B cell (primary cell): ENCODE results near the gene CDHR5. TPM values are rescaled to one million over a fixed set of nuclear protein-coding genes. Genes with fewer than 3 reads are reported as not detected.

Experiments used
- ATAC-seq: fragments of 200-7000 bp; cut with Tn5 transposase; one replicate; pipeline ENCODE4 v1.10.0; 2021; ENCODE audit warnings: low read depth, mild to moderate bottlenecking, moderate number of reproducible peaks, moderate library complexity
- CTCF ChIA-PET: fragments of 350-600 bp; sonication (Branson Sonifier 250); formaldehyde crosslinking; loops from one replicate; lab custom pipeline; 2021; ENCODE audit warnings: antibody characterized with exemption, inconsistent platforms; lab: Charles Lee
- POLR2A ChIA-PET: fragments of 350-600 bp; sonication (Branson Sonifier 250); formaldehyde crosslinking; loops from one replicate; lab custom pipeline; 2021; ENCODE audit warnings: antibody characterized with exemption; lab: Charles Lee
- DNase-seq: peaks from one replicate; pipeline ENCODE4 v3.0.0; 2013
- H2AFZ ChIP-seq: 2 replicates; pipeline ENCODE4 v1.6.1; 2012; ENCODE audit warnings: mild to moderate bottlenecking, low read depth, low read length; ENCODE audit not compliant: insufficient read depth, poor library complexity, severe bottlenecking
- H3K27ac ChIP-seq, 2 donors: 1 replicate in 1 of 2; 2 replicates in 1 of 2; pipeline ENCODE4 v1.5.1; 2012 to 2013; ENCODE audit warnings: low read length in 2 of 2, mild to moderate bottlenecking in 2 of 2, moderate library complexity in 1 of 2
- H3K27me3 ChIP-seq, 4 experiments: fragments of 200-600 bp in 1 of 4; sonication (generic) in 1 of 4; replicated peaks in 1 of 4; 1 replicate in 2 of 4; 2 replicates in 2 of 4; pipeline versions ENCODE4 v1.6.1 to v1.7.0; 2013 to 2016; ENCODE audit warnings: low read length in 3 of 4, mild to moderate bottlenecking in 2 of 4, mixed read lengths in 1 of 4, moderate library complexity in 1 of 4; ENCODE audit not compliant: insufficient read depth in 4 of 4, control insufficient read depth in 3 of 4; ENCODE audit errors: control extremely low read depth in 1 of 4
- H3K36me3 ChIP-seq, 2 experiments: replicated peaks in 1 of 2; 1 replicate in 1 of 2; 2 replicates in 1 of 2; pipeline versions ENCODE4 v1.6.1 to v1.7.1; 2013; ENCODE audit warnings: low read length in 1 of 2; ENCODE audit not compliant: insufficient read depth in 2 of 2, control insufficient read depth in 1 of 2; ENCODE audit errors: control extremely low read depth in 1 of 2, extremely low read depth in 1 of 2
- H3K4me1 ChIP-seq, 2 donors: fragments of 200-600 bp in 1 of 2; sonication (generic) in 1 of 2; 1 replicate in 1 of 2; 2 replicates in 1 of 2; pipeline versions ENCODE4 v1.5.1 to v1.6.1; 2013 to 2017; ENCODE audit warnings: low read length in 2 of 2; ENCODE audit not compliant: control insufficient read depth in 2 of 2, insufficient read depth in 2 of 2
- H3K4me2 ChIP-seq: replicated peaks from 2 replicates; pipeline ENCODE3; 2012; ENCODE audit warnings: mild to moderate bottlenecking, low read depth, low read length; ENCODE audit not compliant: poor library complexity, severe bottlenecking
- H3K4me3 ChIP-seq, 5 experiments: fragments of 200-600 bp in 1 of 5; sonication (generic) in 1 of 5; 1 replicate in 3 of 5; 2 replicates in 2 of 5; pipeline versions ENCODE4 v1.5.1 to v1.7.0; 2011 to 2016; ENCODE audit warnings: low read length in 4 of 5, mild to moderate bottlenecking in 4 of 5, low read depth in 2 of 5, control low read depth in 1 of 5, moderate library complexity in 1 of 5; ENCODE audit not compliant: insufficient read depth in 1 of 5; ENCODE audit errors: control extremely low read depth in 1 of 5, extremely low read depth in 1 of 5
- H3K79me2 ChIP-seq: fragments of 200-600 bp; sonication (generic); one replicate; pipeline ENCODE4 v1.6.0; 2016; ENCODE audit warnings: low read length; ENCODE audit not compliant: control insufficient read depth, insufficient read depth
- H3K9ac ChIP-seq: fragments of 200-600 bp; sonication (generic); 2 replicates; pipeline ENCODE4 v1.6.1; 2017; ENCODE audit warnings: mild to moderate bottlenecking, low read length, moderate library complexity
- H3K9me3 ChIP-seq, 3 donors: one replicate each; pipeline versions ENCODE4 v1.6.1 to v1.7.1; 2013; ENCODE audit warnings: low read length in 2 of 3; ENCODE audit not compliant: control insufficient read depth in 2 of 3, insufficient read depth in 1 of 3; ENCODE audit errors: control extremely low read depth in 1 of 3
- H4K20me1 ChIP-seq: 2 replicates; pipeline ENCODE4 v1.6.0; 2012; ENCODE audit warnings: mild to moderate bottlenecking, low read length; ENCODE audit not compliant: insufficient read depth, control insufficient read depth, poor library complexity, severe bottlenecking
- H3K27ac Mint-ChIP-seq: one replicate; pipeline ENCODE4 v1.8.0; 2021; ENCODE audit warnings: mixed read lengths
- H3K27me3 Mint-ChIP-seq: one replicate; pipeline ENCODE4 v1.8.0; 2021; ENCODE audit warnings: mixed read lengths
- H3K4me1 Mint-ChIP-seq: one replicate; pipeline ENCODE4 v1.8.0; 2021; ENCODE audit warnings: mixed read lengths
- H3K4me3 Mint-ChIP-seq: one replicate; pipeline ENCODE4 v1.8.0; 2021; ENCODE audit warnings: mixed read lengths
- H3K9me3 Mint-ChIP-seq: one replicate; pipeline ENCODE4 v1.8.0; 2022; ENCODE audit warnings: mixed read lengths; ENCODE audit not compliant: insufficient read depth
- CTCF ChIP-seq: fragments of 200-600 bp; IDR thresholded peaks from one replicate; pipeline ENCODE4 v1.8.0; 2022; ENCODE audit warnings: antibody characterized with exemption, mild to moderate bottlenecking
- EZH2 ChIP-seq: IDR thresholded peaks from 2 replicates; pipeline ENCODE4 v1.6.1; 2012; ENCODE audit warnings: borderline replicate concordance, low read depth, mild to moderate bottlenecking, moderate library complexity, low read length; ENCODE audit not compliant: insufficient read depth, poor library complexity, severe bottlenecking
- WGBS: methylation state at CpG from one replicate; pipeline ENCODE4 v1.1.5; 2013; ENCODE audit warnings: missing lambda C conversion rate; ENCODE audit not compliant: insufficient coverage; 5-methylcytosine and 5-hydroxymethylcytosine counted together
- intact Hi-C: fragments of 100-400 bp; cut with micrococcal nuclease; formaldehyde crosslinking; loops from one replicate; pipeline ENCODE4 v1.10.0; 2022
- polyA plus RNA-seq: library from polyadenylated mRNA; depleted of rRNA; stranded (reverse); fragments of >200 nt; gene quantifications from 2 replicates; pipeline ENCODE4 v1.2.3, GENCODE V29; 2012
- total RNA-seq, 2 donors: library from RNA; stranded (reverse); fragments of 120-200 nt in 1 of 2; gene quantifications; 1 replicate in 1 of 2; 2 replicates in 1 of 2; pipeline versions ENCODE4 v1.2.3 to v1.2.4, GENCODE V29; 2013 to 2022

Gene CDHR5
- total and polyA plus RNA-seq, 2 donors (not counting 1 experiment from before 2014, with no cell fraction given), result 0.09 TPM; not detected in 1

DNA sequence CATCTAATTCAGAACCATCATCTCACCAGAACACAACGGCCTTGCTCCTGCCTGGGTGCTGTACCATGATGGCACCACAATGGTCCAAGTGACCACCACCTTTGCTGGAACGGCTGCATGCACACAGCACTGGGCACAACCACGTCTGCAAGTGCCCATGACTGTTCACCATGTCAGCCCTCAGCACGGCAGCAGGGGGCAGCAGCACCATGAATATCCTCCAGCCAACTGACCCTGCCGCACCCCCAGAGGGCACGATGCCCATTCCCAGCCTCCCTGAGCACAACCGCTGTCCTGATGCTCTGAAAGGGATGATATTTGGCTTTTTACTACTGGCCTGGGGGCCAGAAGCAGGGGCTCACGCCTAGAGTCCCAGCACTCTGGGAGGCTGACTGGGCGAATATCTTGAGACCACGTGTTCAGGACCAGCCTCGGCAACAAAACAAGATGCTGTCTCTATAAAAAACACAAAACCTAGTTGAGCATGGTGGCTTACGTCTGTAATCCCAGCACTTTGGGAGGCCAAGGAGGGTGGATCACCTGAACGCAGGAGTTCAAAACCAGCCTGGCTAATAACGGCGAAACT lies 38.0 kb upstream of the CDHR5 start:
- DNase-seq (peak; percentile 66), ATAC-seq (peak; percentile 80)
- 67% methylated on average over 12 of the region's 15 CpGs for WGBS
- no peaks in the 10 kb centered on the region for H3K27me3 Mint-ChIP-seq
- H3K9ac ChIP-seq, result no peak overlapping the region
- peaks cover 18% of the 10 kb centered on the region for H3K79me2 ChIP-seq
- H3K27ac ChIP-seq, result no peak overlapping the region
- no peaks in the 10 kb centered on the region for H3K27me3 ChIP-seq
- H2AFZ ChIP-seq, result no peak overlapping the region
- intact Hi-C loops, result loop anchor here (1.0 kb wide), 1 partner anchor 66 kb away; no protein-coding TSS in a partner anchor
- no peaks in the 10 kb centered on the region for H3K9me3 ChIP-seq
- ChIA-PET CTCF (interaction anchor here (0.7 to 8.7 kb wide), 7 partner anchors 12 to 102 kb away, joined by 3 to 104 read pairs (median 4); no protein-coding TSS in a partner anchor), POLR2A (no interaction called here)
- no peak overlapping the region for H3K4me2 ChIP-seq
- H3K9me3 Mint-ChIP-seq, result no peaks in the 10 kb centered on the region
- H3K36me3 ChIP-seq, result peaks cover 0 to 22% of the 10 kb centered on the region in 2 experiments
- no peak overlapping the region for H3K4me3 Mint-ChIP-seq
- no peak overlapping the region for H3K4me3 ChIP-seq
- TF ChIP-seq EZH2, result no peak
- peak; percentile 75 for TF ChIP-seq CTCF
- no peaks in the 10 kb centered on the region for H3K4me1 ChIP-seq
- peaks cover 15% of the 10 kb centered on the region for H4K20me1 ChIP-seq
- peaks cover 3% of the 10 kb centered on the region for H3K4me1 Mint-ChIP-seq
- no peak overlapping the region for H3K27ac Mint-ChIP-seq

GRCh38 chr11:660681-661444 lies 36.1 kb upstream of the CDHR5 start:
- Histone ChIP-seq H3K9me3 (no peaks in the 10 kb centered on the region), H3K9ac (no peak overlapping the region), H3K27me3 (no peaks in the 10 kb centered on the region), H4K20me1 (peaks cover 15% of the 10 kb centered on the region), H3K27ac (no peak overlapping the region), H3K36me3 (peaks cover 0 to 22% of the 10 kb centered on the region in 2 experiments), H3K4me3 (no peak overlapping the region), H3K4me2 (no peak overlapping the region), H3K4me1 (no peaks in the 10 kb centered on the region), H3K79me2 (peaks cover 22% of the 10 kb centered on the region), H2AFZ (no peak overlapping the region)
- ChIA-PET CTCF (interaction anchor here (0.6 to 8.7 kb wide), 6 partner anchors 9 to 99 kb away, joined by 3 to 104 read pairs (median 4); no protein-coding TSS in a partner anchor), POLR2A (no interaction called here)
- Mint-ChIP-seq H3K4me1 (peaks cover 3% of the 10 kb centered on the region), H3K4me3 (no peak overlapping the region), H3K27me3 (no peaks in the 10 kb centered on the region), H3K9me3 (no peaks in the 10 kb centered on the region), H3K27ac (no peak overlapping the region)
- no peak for DNase-seq
- intact Hi-C loops, result no loop called here
- TF ChIP-seq EZH2, result no peak
- no peak for TF ChIP-seq CTCF
- WGBS, result 98% methylated on average over 18 of the region's 19 CpGs
- no peak for ATAC-seq
